Peyer's patch (tissue), 4 donors: ENCODE results near the gene POLR3A. TPM values are rescaled to one million over a fixed set of nuclear protein-coding genes. Genes with fewer than 3 reads are reported as not detected.
"Not testable (repeated sequence)": the region's sequence is repeated elsewhere in the genome, so short reads cannot be mapped to it uniquely, and the experiment has no call there.

Experiments
- DNase-seq, 3 donors: peaks; one replicate each; pipeline ENCODE4 v3.0.0-alpha.2; 2017 to 2019
- H3K27ac ChIP-seq, 4 donors: fragments of 200-600 bp; sonication (generic); one replicate each; pipeline ENCODE4 v1.5.1; 2016 to 2019
- H3K27me3 ChIP-seq, 2 donors: fragments of 200-600 bp; sonication (generic); one replicate each; pipeline ENCODE4 v1.5.1; 2019
- H3K36me3 ChIP-seq, 3 donors: fragments of 200-600 bp; sonication (generic); one replicate each; pipeline ENCODE4 v1.5.1; 2016 to 2019
- H3K4me1 ChIP-seq, 4 donors: fragments of 200-600 bp; sonication (generic); one replicate each; pipeline ENCODE4 v1.5.1; 2016 to 2019
- H3K4me3 ChIP-seq, 4 donors: fragments of 200-600 bp; sonication (generic); 1 replicate in 3 of 4; 2 replicates in 1 of 4; pipeline ENCODE4 v1.5.1; 2016 to 2019; ENCODE audit warnings: mild to moderate bottlenecking in 1 of 4
- H3K9me3 ChIP-seq, 4 donors: fragments of 200-600 bp; sonication (generic); one replicate each; pipeline ENCODE4 v1.5.1; 2016 to 2019; ENCODE audit warnings: mild to moderate bottlenecking in 1 of 4
- CTCF ChIP-seq, 6 experiments: fragments of 450-650 bp in 4 of 6; fragments of 200-600 bp in 2 of 6; sonication (generic) in 1 of 6; IDR thresholded peaks; one replicate each; pipeline ENCODE4 v1.5.1; 2017 to 2019; ENCODE audit warnings: antibody characterized with exemption in 6 of 6, mild to moderate bottlenecking in 3 of 6, moderate library complexity in 1 of 6
- POLR2A ChIP-seq, 2 donors: fragments of 450-650 bp; IDR thresholded peaks; one replicate each; pipeline ENCODE4 v1.5.1; 2017; ENCODE audit warnings: antibody characterized with exemption in 2 of 2, mild to moderate bottlenecking in 2 of 2, moderate library complexity in 2 of 2
- total RNA-seq, 4 donors: library from RNA; depleted of rRNA; stranded (reverse); fragments of >200 nt; gene quantifications; one replicate each; pipeline ENCODE4 v1.1.0, GENCODE V29; 2016

The POLR3A gene
- total RNA-seq, 4 donors from 2014 or later: 19.8 to 24.3 (median 22.2) TPM

- H3K4me3 ChIP-seq: no peak overlapping the region
- TF ChIP-seq CTCF (IDR thresholded peaks at IDR 0.05) (no peak), POLR2A (IDR thresholded peaks at IDR 0.05) (no peak)
- H3K36me3 ChIP-seq: peaks cover 0 to 91% (median 0%) of the 10 kb centered on the region in 3 donors
- H3K9me3 ChIP-seq: no peaks in the 10 kb centered on the region
- no peaks in the 10 kb centered on the region for H3K27me3 ChIP-seq
- H3K27ac ChIP-seq: no peak overlapping the region
- no peak for DNase-seq
- no peaks in the 10 kb centered on the region for H3K4me1 ChIP-seq
Measured at GRCh38 chr10:78002541-78003288, 26.6 kb downstream of the POLR3A start.

- TF ChIP-seq CTCF (IDR thresholded peaks at IDR 0.05) (no peak), POLR2A (IDR thresholded peaks at IDR 0.05) (no peak)
- H3K36me3 ChIP-seq: peaks cover 0 to 76% (median 0%) of the 10 kb centered on the region in 3 donors
- no peaks in the 10 kb centered on the region for H3K9me3 ChIP-seq
- H3K27ac ChIP-seq: no peak overlapping the region
- DNase-seq: no peak
- H3K27me3 ChIP-seq: no peaks in the 10 kb centered on the region
- no peak overlapping the region for H3K4me3 ChIP-seq
- H3K4me1 ChIP-seq: no peaks in the 10 kb centered on the region
Measured at GRCh38 chr10:78000956-78001472, 28.3 kb downstream of the POLR3A start.

- Histone ChIP-seq H3K4me1 (no peaks in the 10 kb centered on the region), H3K9me3 (no peaks in the 10 kb centered on the region), H3K4me3 (no peak overlapping the region), H3K27me3 (no peaks in the 10 kb centered on the region), H3K27ac (no peak overlapping the region), H3K36me3 (peaks cover 0 to 68% (median 0%) of the 10 kb centered on the region in 3 donors)
- no peak for TF ChIP-seq POLR2A (IDR thresholded peaks at IDR 0.05)
- no peak for TF ChIP-seq CTCF (IDR thresholded peaks at IDR 0.05)
- DNase-seq: no peak
Measured at GRCh38 chr10:78000206-78000605, 29.1 kb downstream of the POLR3A start.

GRCh38 chr10:77998780-77999179 lies 30.5 kb downstream of the POLR3A start:
- H3K27me3 ChIP-seq, DNase-seq, H3K4me1 ChIP-seq, H3K9me3 ChIP-seq, H3K4me3 ChIP-seq, H3K27ac ChIP-seq: not testable (repeated sequence)
- peaks cover 0 to 61% (median 0%) of the 10 kb centered on the region in 3 donors for H3K36me3 ChIP-seq

GRCh38 chr10:77993620-77994019 lies 35.7 kb downstream of the POLR3A start:
- Histone ChIP-seq H3K4me1 (no peaks in the 10 kb centered on the region), H3K27me3 (no peaks in the 10 kb centered on the region), H3K36me3 (peaks cover 0 to 62% (median 0%) of the 10 kb centered on the region in 3 donors), H3K4me3 (no peak overlapping the region), H3K9me3 (no peaks in the 10 kb centered on the region), H3K27ac (no peak overlapping the region)
- no peak for DNase-seq
- TF ChIP-seq CTCF (IDR thresholded peaks at IDR 0.05): no peak
- no peak for TF ChIP-seq POLR2A (IDR thresholded peaks at IDR 0.05)

GRCh38 chr10:77989081-77989724 lies 40.1 kb downstream of the POLR3A start:
- Histone ChIP-seq H3K4me1 (no peaks in the 10 kb centered on the region), H3K4me3 (no peak overlapping the region), H3K36me3 (peaks cover 0 to 99% (median 0%) of the 10 kb centered on the region in 3 donors), H3K27ac (no peak overlapping the region), H3K27me3 (no peaks in the 10 kb centered on the region), H3K9me3 (no peaks in the 10 kb centered on the region)
- TF ChIP-seq POLR2A (IDR thresholded peaks at IDR 0.05) (no peak), CTCF (IDR thresholded peaks at IDR 0.05) (no peak)
- DNase-seq: no peak
